Progenitor cell of endocrine pancreas (in vitro differentiated cells): Measurements from ENCODE around the gene NR1D2. TPM values are rescaled to one million over a fixed set of nuclear protein-coding genes. Genes with fewer than 3 reads are reported as not detected.

Experiments
- DNase-seq: peaks from one replicate; pipeline ENCODE4 v3.0.0; 2021; ENCODE audit warnings: low spot score; ENCODE audit not compliant: unreplicated experiment
- H3K27ac Mint-ChIP-seq: 2 replicates; pipeline ENCODE4 v1.8.0; 2021; ENCODE audit warnings: mild to moderate bottlenecking, moderate library complexity, mixed read lengths
- H3K27me3 Mint-ChIP-seq: 2 replicates; pipeline ENCODE4 v1.8.0; 2021; ENCODE audit warnings: mixed read lengths
- H3K36me3 Mint-ChIP-seq: 2 replicates; pipeline ENCODE4 v1.8.0; 2022; ENCODE audit warnings: mixed read lengths; ENCODE audit not compliant: insufficient read depth
- H3K4me1 Mint-ChIP-seq: 2 replicates; pipeline ENCODE4 v1.8.0; 2021; ENCODE audit warnings: low read depth, mixed read lengths
- H3K4me3 Mint-ChIP-seq: 2 replicates; pipeline ENCODE4 v1.8.0; 2021; ENCODE audit warnings: low read depth, mild to moderate bottlenecking, moderate library complexity, mixed read lengths
- H3K9me3 Mint-ChIP-seq: 2 replicates; pipeline ENCODE4 v1.8.0; 2021; ENCODE audit warnings: low read depth, mixed read lengths
- total RNA-seq: library from RNA; stranded (reverse); gene quantifications from 2 replicates; pipeline ENCODE4 v1.2.1, GENCODE V29; 2021
- TF ChIP-seq, protein P1 (sequence below): fragments of 200-600 bp; sonication (generic); IDR thresholded peaks from one replicate; pipeline ENCODE4 v1.5.0; 2021; ENCODE audit warnings: antibody characterized with exemption, mild to moderate bottlenecking; ENCODE audit not compliant: unreplicated experiment

NR1D2 gene
- total RNA-seq, 1 donor from 2014 or later: 14.9 TPM

DNA sequence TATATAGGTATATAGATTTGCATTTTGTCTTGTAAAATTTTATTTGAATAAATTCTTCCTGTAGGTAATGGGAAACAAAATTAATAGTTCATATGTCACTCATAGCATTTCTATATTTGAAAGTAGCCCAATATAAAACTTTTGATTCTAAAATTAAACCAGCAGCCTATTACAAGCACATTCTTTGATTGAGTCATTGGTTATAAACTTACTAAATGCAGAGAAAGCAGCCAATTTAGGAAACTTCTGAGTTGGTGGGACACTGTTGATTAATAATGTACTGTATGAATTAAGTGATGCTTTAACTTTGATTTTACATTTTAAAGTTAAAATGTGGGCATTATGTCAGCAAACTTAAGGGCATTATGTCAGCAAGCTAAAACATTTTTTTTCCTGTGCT lies 34.5 kb downstream of the NR1D2 start:
- no peak overlapping the region for H3K4me3 Mint-ChIP-seq
- no peak for DNase-seq
- H3K4me1 Mint-ChIP-seq: no peaks in the 10 kb centered on the region
- TF ChIP-seq, protein P1, sequence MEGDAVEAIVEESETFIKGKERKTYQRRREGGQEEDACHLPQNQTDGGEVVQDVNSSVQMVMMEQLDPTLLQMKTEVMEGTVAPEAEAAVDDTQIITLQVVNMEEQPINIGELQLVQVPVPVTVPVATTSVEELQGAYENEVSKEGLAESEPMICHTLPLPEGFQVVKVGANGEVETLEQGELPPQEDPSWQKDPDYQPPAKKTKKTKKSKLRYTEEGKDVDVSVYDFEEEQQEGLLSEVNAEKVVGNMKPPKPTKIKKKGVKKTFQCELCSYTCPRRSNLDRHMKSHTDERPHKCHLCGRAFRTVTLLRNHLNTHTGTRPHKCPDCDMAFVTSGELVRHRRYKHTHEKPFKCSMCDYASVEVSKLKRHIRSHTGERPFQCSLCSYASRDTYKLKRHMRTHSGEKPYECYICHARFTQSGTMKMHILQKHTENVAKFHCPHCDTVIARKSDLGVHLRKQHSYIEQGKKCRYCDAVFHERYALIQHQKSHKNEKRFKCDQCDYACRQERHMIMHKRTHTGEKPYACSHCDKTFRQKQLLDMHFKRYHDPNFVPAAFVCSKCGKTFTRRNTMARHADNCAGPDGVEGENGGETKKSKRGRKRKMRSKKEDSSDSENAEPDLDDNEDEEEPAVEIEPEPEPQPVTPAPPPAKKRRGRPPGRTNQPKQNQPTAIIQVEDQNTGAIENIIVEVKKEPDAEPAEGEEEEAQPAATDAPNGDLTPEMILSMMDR: no peak
- peaks cover 11% of the 10 kb centered on the region for H3K36me3 Mint-ChIP-seq
- no peaks in the 10 kb centered on the region for H3K27me3 Mint-ChIP-seq
- no peak overlapping the region for H3K27ac Mint-ChIP-seq
- peaks cover 8% of the 10 kb centered on the region for H3K9me3 Mint-ChIP-seq

DNA sequence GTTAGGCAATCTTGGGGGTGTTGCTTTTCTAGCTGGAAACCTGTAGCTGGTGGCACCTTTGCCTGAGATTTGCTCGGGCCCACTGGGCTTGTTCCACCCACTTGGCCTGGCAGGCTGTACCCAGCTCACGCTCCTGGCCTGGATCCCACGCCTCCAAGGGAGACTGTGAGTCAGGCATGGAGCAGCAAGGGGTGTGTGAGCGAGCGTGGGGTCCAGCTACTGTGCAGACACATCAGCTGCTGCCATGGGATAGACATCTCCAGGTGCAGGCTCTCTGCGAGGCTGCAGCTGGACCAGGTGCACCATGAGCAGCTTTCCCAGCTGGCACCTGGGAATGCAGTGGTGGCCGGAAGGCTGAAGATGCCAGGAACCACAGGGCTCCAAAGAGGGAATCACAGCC lies 36.0 kb downstream of the NR1D2 start:
- H3K27ac Mint-ChIP-seq: no peak overlapping the region
- TF ChIP-seq, protein P1: no peak
- H3K36me3 Mint-ChIP-seq: peaks cover 8% of the 10 kb centered on the region
- no peaks in the 10 kb centered on the region for H3K4me1 Mint-ChIP-seq
- H3K27me3 Mint-ChIP-seq: no peaks in the 10 kb centered on the region
- no peak overlapping the region for H3K4me3 Mint-ChIP-seq
- no peak for DNase-seq
- H3K9me3 Mint-ChIP-seq: peaks cover 4% of the 10 kb centered on the region

DNA sequence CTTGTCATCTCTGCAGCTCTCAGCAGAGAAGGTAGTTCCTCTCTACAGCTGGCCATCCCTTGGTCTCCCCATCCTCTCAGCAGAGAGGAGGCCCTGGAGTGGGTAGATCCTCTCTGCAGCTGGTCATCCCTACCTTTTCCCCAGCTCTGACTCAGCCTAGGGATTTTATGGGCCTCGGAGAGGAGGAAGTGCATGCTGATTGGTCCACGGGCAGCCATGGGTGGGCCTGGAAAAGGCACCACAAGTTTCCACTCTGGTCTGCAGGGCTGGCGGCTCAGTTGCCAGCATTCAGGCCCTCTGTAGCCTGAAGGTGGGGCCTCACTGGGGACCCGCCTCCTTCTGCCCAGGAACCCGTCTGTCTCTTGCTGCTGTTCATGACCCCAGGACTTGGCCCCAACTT lies 36.9 kb downstream of the NR1D2 start:
- Mint-ChIP-seq H3K27me3 (no peaks in the 10 kb centered on the region), H3K9me3 (no peaks in the 10 kb centered on the region), H3K4me1 (no peaks in the 10 kb centered on the region), H3K4me3 (no peak overlapping the region), H3K36me3 (peaks cover 3% of the 10 kb centered on the region), H3K27ac (no peak overlapping the region)
- TF ChIP-seq, protein P1: no peak
- DNase-seq: no peak

DNA sequence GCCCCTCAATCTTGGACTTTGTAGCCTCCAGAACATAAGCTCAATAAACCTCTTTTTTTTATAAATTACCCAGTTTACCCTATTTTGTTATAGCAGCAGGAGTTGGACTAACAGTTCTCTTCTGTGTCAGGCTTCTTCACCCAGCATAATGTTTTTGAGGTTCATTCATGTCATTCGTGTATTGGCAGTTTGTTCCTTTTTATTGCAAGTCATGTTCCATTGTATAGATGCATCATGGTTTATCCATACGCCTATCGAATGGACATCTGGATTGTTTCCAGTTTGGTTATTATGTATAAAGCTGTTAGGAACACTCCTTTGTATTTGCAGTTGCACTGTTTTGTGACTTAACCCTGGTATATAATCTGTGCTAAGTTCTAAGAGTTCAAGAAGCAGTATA lies 39.8 kb downstream of the NR1D2 start:
- Mint-ChIP-seq H3K4me1 (no peaks in the 10 kb centered on the region), H3K9me3 (no peaks in the 10 kb centered on the region), H3K36me3 (no peaks in the 10 kb centered on the region), H3K4me3 (no peak overlapping the region), H3K27me3 (no peaks in the 10 kb centered on the region), H3K27ac (no peak overlapping the region)
- TF ChIP-seq, protein P1: no peak
- no peak for DNase-seq

DNA sequence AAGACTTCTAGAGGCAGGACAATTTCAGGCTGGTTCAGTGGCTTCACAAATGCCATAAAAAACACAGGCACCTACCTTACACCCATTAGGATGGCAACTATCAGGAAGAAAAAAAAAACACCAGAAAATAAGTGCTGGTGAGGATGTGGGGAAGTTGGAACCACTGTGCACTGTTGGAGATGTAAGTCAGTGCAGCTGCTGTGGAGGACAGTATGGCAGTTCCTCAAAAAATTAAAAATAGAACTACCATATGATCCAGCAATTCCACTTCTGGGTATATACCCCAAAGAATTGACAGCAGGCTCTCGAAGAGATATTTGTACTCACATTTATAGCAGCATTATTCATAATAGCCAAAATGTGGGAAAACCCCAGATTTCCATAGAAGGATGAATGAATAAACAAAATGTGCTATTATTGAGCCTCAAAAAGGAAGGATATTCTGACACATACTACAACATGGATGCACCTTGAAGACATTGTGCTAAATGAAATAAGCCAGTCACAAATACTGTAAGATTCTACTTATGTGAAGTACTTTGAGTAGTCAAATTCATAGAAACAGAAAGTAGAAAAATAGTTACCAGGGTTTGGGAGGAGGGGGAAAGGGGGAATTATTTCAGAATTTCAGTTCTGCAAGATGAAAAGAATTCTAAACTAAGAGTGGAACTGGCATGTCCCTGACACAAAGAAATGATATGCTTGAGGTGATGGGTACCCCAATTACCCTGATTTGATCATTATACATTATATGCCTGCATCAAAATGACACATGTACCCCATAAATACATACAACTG lies 40.9 kb downstream of the NR1D2 start:
- TF ChIP-seq, protein P1: no peak
- no peaks in the 10 kb centered on the region for H3K27me3 Mint-ChIP-seq
- no peak for DNase-seq

More for the DNA sequence above, 40.9 kb downstream of the NR1D2 start:
- Mint-ChIP-seq H3K9me3 (no peaks in the 10 kb centered on the region), H3K4me3 (no peak overlapping the region), H3K4me1 (no peaks in the 10 kb centered on the region), H3K36me3 (no peaks in the 10 kb centered on the region), H3K27ac (no peak overlapping the region)
